KOPT-K1 (cell line): ENCODE results near the gene CHKA.

Experiments used
- H3K27ac ChIP-seq: fragments of 200-600 bp; sonication (generic); 2 replicates; pipeline ENCODE4 v1.5.1; 2016; ENCODE audit warnings: antibody characterized with exemption, mild to moderate bottlenecking, low read depth, low read length; ENCODE audit not compliant: poor library complexity, severe bottlenecking
- H3K36me3 ChIP-seq: fragments of 200-600 bp; sonication (generic); 2 replicates; pipeline ENCODE4 v1.5.1; 2017; ENCODE audit warnings: antibody characterized with exemption, mild to moderate bottlenecking, low read length, moderate library complexity; ENCODE audit not compliant: insufficient read depth
- H3K9me3 ChIP-seq: fragments of 200-600 bp; sonication (generic); 2 replicates; pipeline ENCODE4 v1.5.1; 2017; ENCODE audit warnings: antibody characterized with exemption, low read length, mild to moderate bottlenecking; ENCODE audit not compliant: insufficient read depth, poor library complexity, severe bottlenecking

Gene CHKA

GRCh38 chr11:68052137-68052873 lies 68.9 kb downstream of the CHKA start:
- peaks cover 72% of the 10 kb centered on the region for H3K36me3 ChIP-seq
- no peak overlapping the region for H3K27ac ChIP-seq
- H3K9me3 ChIP-seq, result no peaks in the 10 kb centered on the region

DNA sequence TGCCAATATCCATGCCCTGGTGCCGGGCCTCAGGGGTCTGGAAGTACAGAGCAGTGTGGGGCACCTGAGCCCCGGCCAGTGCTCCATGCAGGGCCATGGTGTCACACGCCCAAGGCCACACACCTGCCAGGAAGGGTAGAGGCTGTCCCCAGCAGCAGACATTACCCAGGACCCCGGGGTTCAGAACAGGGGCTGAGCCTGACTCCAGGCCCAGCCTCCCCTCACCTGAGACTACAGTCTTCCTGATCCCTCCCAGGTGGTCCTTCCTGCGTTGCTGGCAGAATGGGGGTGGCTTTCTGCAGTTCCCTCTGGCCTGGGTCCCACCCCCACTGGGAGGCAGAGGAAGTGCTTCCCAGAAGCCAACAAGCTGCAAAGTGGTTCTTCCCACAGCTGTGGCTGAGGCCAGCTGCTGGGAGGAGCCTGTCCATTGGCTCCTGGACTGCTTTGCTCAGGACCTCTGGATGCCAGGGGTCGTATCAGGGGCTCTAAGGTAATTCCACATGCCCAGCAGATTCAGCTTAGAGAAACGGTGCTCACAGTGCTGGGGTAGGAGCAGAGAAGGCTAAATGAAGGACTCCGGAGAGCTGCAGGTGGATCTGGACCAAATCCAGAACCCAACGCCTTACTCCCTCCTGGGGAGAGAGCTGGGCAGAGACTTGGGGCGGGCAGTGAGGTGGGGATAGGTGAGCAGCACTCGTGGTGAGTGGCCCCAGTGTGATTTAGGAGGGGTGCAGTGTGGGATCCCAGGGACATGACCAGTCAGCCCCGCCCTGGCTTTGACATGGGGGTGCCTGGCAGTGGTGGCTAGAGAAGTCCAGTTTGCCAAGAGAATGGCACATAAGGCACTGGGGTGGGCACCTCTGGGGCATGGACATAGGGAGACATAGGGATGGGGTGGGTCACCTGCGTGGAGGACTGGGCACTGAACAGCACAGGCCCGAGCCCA lies 69.7 kb downstream of the CHKA start:
- Histone ChIP-seq H3K36me3 (peaks cover 80% of the 10 kb centered on the region), H3K27ac (no peak overlapping the region)

DNA sequence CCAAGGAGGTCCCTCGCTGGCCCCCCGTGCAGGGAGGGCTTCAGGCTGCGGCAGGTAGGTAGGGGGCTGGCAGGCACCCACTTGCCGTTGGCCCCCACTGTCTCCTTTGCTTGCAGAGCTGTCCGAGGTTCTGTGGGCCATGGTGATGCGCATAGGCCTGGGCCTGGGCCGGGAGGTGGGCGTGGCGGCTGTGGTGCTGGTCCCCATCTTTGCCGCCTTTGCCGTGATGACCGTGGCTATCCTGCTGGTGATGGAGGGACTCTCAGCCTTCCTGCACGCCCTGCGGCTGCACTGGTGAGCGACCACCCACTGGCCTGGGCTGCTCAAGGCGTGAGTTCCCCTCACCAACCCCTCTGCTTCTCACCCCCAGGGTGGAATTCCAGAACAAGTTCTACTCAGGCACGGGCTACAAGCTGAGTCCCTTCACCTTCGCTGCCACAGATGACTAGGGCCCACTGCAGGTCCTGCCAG lies 70.8 kb downstream of the CHKA start:
- no peaks in the 10 kb centered on the region for H3K9me3 ChIP-seq
- no peak overlapping the region for H3K27ac ChIP-seq
- peaks cover 90% of the 10 kb centered on the region for H3K36me3 ChIP-seq

More for the DNA sequence above, 69.7 kb downstream of the CHKA start:
- no peaks in the 10 kb centered on the region for H3K9me3 ChIP-seq

GRCh38 chr11:68049509-68050370 lies 71.4 kb downstream of the CHKA start:
- H3K27ac ChIP-seq, result no peak overlapping the region
- no peaks in the 10 kb centered on the region for H3K9me3 ChIP-seq
- H3K36me3 ChIP-seq, result peaks cover 97% of the 10 kb centered on the region

DNA sequence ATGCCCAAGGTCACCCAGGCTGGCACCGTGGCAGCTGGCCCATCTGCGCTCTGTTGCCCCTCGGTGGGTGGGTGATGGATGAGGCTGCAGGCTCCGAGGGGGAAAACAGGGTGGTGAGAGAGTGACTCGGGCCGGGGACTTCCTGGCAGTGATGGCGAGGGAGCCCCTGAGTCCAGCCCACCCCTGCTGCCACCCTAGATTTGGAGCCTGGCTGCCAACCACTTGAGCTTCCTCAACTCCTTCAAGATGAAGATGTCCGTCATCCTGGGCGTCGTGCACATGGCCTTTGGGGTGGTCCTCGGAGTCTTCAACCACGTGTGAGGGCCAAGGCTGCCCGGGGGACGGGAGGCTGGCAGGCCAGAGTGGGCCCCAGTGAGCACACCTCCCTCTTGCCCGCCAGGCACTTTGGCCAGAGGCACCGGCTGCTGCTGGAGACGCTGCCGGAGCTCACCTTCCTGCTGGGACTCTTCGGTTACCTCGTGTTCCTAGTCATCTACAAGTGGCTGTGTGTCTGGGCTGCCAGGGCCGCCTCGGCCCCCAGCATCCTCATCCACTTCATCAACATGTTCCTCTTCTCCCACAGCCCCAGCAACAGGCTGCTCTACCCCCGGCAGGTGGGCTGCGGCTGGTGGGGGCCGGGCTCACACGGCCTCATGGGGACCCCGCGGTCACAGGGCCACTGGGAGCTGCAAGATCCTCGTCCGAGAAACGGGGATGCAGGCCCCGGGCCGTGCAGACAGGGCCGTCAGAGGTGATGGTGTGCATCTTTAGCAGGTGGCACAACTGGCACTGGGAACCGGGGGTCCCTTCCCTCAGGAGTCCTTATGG lies 72.3 kb downstream of the CHKA start:
- no peaks in the 10 kb centered on the region for H3K9me3 ChIP-seq
- no peak overlapping the region for H3K27ac ChIP-seq
- H3K36me3 ChIP-seq, result peaks cover 99% of the 10 kb centered on the region

GRCh38 chr11:68047437-68048290 lies 73.5 kb downstream of the CHKA start:
- Histone ChIP-seq H3K9me3 (no peaks in the 10 kb centered on the region), H3K36me3 (peaks cover 99% of the 10 kb centered on the region), H3K27ac (no peak overlapping the region)

GRCh38 chr11:68044898-68045351 lies 76.3 kb downstream of the CHKA start:
- Histone ChIP-seq H3K9me3 (no peaks in the 10 kb centered on the region), H3K36me3 (peaks cover 82% of the 10 kb centered on the region), H3K27ac (no peak overlapping the region)

GRCh38 chr11:68044145-68044813 lies 76.9 kb downstream of the CHKA start:
- H3K9me3 ChIP-seq, result no peaks in the 10 kb centered on the region
- H3K27ac ChIP-seq, result no peak overlapping the region
- peaks cover 75% of the 10 kb centered on the region for H3K36me3 ChIP-seq

DNA sequence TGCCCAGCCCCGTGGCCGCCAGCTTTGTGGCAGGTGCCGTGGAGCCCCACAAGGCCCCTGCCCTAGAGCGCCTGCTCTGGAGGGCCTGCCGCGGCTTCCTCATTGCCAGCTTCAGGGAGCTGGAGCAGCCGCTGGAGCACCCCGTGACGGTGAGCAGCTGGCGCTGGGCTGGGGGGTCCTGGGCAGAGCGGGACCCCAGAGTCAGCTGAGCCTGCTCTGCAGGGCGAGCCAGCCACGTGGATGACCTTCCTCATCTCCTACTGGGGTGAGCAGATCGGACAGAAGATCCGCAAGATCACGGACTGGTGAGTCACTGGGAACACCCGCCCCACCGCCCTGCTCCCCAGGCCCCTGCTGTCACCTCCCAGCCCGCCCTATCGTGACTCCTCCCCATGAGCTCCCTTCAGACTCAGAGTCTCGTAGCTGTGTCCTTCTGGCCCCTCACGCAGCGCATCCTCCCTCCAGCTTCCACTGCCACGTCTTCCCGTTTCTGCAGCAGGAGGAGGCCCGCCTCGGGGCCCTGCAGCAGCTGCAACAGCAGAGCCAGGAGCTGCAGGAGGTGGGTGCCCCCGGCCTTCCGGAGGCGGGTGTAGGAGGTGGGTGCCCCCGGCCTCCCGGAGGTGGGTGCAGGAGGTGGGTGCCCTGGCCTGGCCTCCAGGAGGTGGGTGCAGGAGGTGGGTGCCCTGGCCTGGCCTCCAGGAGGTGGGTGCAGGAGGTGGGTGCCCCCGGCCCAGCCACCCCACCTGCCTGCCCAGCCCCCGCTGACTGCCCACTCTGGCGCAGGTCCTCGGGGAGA lies 77.6 kb downstream of the CHKA start:
- H3K9me3 ChIP-seq, result no peaks in the 10 kb centered on the region
- peaks cover 68% of the 10 kb centered on the region for H3K36me3 ChIP-seq
- H3K27ac ChIP-seq, result no peak overlapping the region

DNA sequence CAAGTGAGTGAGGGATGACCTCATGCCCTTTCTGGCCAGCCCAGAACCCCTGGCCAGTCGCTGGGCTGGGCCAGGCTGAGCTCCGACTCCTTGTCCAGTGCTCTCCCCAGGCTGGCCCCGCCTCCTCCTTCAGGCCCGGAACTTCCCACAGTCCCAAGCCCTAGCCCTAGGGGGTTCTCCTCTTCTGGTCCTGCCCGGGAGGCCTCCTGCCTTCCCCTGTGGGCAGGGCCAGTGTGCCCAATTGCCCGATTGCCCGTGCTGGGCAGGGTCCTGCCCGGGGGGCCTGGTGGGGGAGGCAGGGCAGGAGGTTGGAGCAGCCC lies 78.2 kb downstream of the CHKA start:
- H3K27ac ChIP-seq, result no peak overlapping the region

GRCh38 chr11:68042219-68043028 lies 78.8 kb downstream of the CHKA start:
- Histone ChIP-seq H3K36me3 (peaks cover 57% of the 10 kb centered on the region), H3K9me3 (no peaks in the 10 kb centered on the region), H3K27ac (peak overlapping the region; percentile 80)

More for the DNA sequence above, 78.2 kb downstream of the CHKA start:
- Histone ChIP-seq H3K9me3 (no peaks in the 10 kb centered on the region), H3K36me3 (peaks cover 62% of the 10 kb centered on the region)
